ENCODE data around the gene CPS1. TPM values are rescaled to one million over a fixed set of nuclear protein-coding genes. Genes with fewer than 3 reads are reported as not detected.

CPS1 gene
- total RNA-seq, 2 experiments from 2014 or later = 2.6 to 3.2 TPM

DNA sequence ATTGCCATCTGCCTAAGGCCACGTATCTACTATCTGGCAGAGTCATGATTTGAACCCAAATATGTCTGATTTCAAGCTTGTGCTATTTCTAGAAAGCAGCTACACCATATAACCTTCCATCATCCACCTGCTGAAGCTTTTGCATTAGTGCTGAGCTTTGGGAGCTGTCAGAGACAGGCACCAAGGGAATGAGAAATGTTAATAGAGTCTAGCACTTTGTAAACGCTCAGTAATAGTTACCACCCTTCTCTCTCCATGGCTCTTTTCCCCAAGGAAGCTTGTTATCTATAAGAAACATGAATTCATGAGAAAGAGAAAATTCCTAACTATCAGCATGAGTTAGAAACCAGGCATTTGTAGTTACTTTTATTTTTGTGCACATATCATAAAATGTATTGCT is 151.5 kb downstream of the CPS1 start:
- Mint-ChIP-seq H3K27me3 (peaks cover 2% of the 10 kb centered on the region), H3K4me1 (ENCODE audit: low read depth) (no peaks in the 10 kb centered on the region), H3K9me3 (no peaks in the 10 kb centered on the region), H3K27ac (no peak overlapping the region), H3K36me3 (ENCODE audit: low read depth) (no peaks in the 10 kb centered on the region), H3K4me3 (no peak overlapping the region)
- TF ChIP-seq, protein P1, sequence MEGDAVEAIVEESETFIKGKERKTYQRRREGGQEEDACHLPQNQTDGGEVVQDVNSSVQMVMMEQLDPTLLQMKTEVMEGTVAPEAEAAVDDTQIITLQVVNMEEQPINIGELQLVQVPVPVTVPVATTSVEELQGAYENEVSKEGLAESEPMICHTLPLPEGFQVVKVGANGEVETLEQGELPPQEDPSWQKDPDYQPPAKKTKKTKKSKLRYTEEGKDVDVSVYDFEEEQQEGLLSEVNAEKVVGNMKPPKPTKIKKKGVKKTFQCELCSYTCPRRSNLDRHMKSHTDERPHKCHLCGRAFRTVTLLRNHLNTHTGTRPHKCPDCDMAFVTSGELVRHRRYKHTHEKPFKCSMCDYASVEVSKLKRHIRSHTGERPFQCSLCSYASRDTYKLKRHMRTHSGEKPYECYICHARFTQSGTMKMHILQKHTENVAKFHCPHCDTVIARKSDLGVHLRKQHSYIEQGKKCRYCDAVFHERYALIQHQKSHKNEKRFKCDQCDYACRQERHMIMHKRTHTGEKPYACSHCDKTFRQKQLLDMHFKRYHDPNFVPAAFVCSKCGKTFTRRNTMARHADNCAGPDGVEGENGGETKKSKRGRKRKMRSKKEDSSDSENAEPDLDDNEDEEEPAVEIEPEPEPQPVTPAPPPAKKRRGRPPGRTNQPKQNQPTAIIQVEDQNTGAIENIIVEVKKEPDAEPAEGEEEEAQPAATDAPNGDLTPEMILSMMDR (IDR thresholded peaks at IDR 0.05) = no peak
- POLR2A ChIA-PET = no interaction called here
- intact Hi-C loops (cut with micrococcal nuclease) = no loop called here
- CTCF ChIA-PET = no interaction called here
- ATAC-seq (no peak), DNase-seq (no peak)

DNA sequence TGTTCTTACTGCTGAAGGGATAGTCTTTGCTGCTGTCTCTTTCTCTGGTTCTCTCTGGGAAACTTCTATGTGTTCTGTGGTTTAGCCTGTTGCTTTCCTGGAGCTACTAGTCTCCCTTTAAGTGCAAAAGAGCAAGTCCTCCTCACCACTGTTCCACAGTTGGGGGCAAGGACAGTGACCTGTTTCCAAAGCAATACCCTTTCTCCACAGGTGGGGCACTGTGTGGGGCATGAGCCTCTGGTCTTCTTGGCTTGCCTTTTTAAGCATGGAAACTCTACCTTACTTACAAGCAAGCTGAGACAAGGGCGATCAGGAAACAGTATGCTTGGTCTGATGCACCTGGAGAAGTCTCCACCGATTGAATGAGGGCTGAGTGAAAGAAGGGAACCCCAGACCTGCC is 156.7 kb downstream of the CPS1 start:
- Mint-ChIP-seq H3K27me3 (peaks cover 2% of the 10 kb centered on the region), H3K36me3 (ENCODE audit: low read depth) (no peaks in the 10 kb centered on the region), H3K4me3 (no peak overlapping the region), H3K9me3 (no peaks in the 10 kb centered on the region), H3K4me1 (ENCODE audit: low read depth) (no peaks in the 10 kb centered on the region), H3K27ac (no peak overlapping the region)
- ChIA-PET CTCF (no interaction called here), POLR2A (interaction anchor here (0.8 kb wide), 1 partner anchor 159 kb away, joined by 3 read pairs; no protein-coding TSS in a partner anchor)
- intact Hi-C loops (cut with micrococcal nuclease) = no loop called here
- no peak for DNase-seq
- no peak for ATAC-seq
- TF ChIP-seq, protein P1 (IDR thresholded peaks at IDR 0.05) = no peak

DNA sequence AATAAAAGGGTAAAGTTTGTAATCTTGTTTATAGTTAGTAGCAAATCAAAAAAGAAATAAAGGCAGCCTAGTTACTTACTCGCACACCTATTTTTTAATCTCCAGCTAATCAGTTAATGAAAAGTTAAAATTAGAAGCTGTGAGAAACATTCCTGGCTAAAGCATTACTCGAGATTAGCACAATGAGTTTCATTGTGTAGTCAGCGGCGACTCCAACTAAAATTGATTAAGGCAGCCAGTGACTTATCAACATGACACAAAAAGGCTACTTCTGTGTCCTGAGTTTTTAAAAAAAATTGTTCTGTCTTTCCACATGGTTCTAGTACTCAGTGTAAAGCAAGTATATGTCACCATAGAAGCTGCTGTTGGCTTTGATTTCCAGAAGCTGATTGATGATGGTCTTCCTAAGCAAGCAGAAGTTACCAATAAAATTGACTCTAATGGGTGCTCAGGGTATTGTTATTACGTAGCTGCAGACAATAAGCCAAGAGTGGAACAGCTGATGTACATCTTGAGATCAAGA is 159.2 kb downstream of the CPS1 start:
- ChIA-PET CTCF (no interaction called here), POLR2A (no interaction called here)
- Mint-ChIP-seq H3K27ac (no peak overlapping the region), H3K4me3 (no peak overlapping the region), H3K4me1 (ENCODE audit: low read depth) (no peaks in the 10 kb centered on the region), H3K36me3 (ENCODE audit: low read depth) (no peaks in the 10 kb centered on the region), H3K9me3 (no peaks in the 10 kb centered on the region), H3K27me3 (no peaks in the 10 kb centered on the region)
- DNase-seq (no peak), ATAC-seq (no peak)
- TF ChIP-seq, protein P1 (IDR thresholded peaks at IDR 0.05) = no peak
- intact Hi-C loops (cut with micrococcal nuclease) = no loop called here

DNA sequence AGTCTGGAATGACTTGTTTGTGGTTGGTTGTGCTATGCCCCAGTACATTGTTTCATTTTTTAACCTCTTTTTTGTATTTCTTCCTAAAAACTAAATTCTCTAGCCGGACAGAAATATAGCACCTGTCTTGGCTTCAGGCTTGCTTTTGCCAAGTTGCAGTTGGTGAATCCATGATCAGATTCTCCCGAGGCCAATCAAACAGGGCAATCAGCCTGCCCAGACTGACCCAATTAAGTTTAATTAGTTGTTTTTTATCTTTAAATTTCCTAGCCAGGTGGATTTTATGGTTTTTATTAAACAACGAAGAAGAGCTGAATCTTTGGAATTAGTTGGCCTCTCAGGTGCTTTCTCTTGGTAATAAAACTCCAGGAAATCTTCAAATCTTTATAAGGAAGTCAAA is 162.1 kb downstream of the CPS1 start:
- Mint-ChIP-seq H3K9me3 (no peaks in the 10 kb centered on the region), H3K27me3 (no peaks in the 10 kb centered on the region), H3K27ac (no peak overlapping the region), H3K36me3 (ENCODE audit: low read depth) (no peaks in the 10 kb centered on the region), H3K4me3 (no peak overlapping the region), H3K4me1 (ENCODE audit: low read depth) (no peaks in the 10 kb centered on the region)
- ChIA-PET POLR2A (no interaction called here), CTCF (no interaction called here)
- DNase-seq = no peak
- intact Hi-C loops (cut with micrococcal nuclease) = no loop called here
- no peak for ATAC-seq
- TF ChIP-seq, protein P1 (IDR thresholded peaks at IDR 0.05) = no peak

DNA sequence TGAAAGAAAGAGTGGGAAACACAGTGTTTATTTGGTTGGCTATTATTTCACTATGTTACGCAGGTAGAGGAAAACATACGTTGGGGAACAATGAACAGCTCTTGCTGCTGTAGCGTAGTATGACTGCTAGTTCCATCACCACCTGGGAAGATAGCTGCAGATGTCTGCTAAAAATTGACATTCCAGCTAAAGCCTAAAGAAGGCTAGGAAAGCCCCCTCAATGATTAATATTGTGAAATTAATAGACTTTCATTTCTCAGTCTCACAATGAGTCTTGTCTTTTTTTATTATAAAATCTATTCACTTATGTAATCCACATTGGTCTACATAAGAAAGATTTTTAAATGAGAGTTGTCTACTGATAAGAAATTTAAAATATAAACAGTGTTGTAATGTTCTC is 165.7 kb downstream of the CPS1 start:
- Mint-ChIP-seq H3K27ac (no peak overlapping the region), H3K9me3 (no peaks in the 10 kb centered on the region), H3K4me3 (no peak overlapping the region), H3K36me3 (ENCODE audit: low read depth) (no peaks in the 10 kb centered on the region), H3K4me1 (ENCODE audit: low read depth) (no peaks in the 10 kb centered on the region), H3K27me3 (no peaks in the 10 kb centered on the region)
- TF ChIP-seq, protein P1 (IDR thresholded peaks at IDR 0.05) = no peak
- ChIA-PET POLR2A (no interaction called here), CTCF (no interaction called here)
- DNase-seq = no peak
- no peak for ATAC-seq
- intact Hi-C loops (cut with micrococcal nuclease) = no loop called here
